Esophagus squamous epithelium (tissue), 5 donors: Measurements from ENCODE around the gene PDP2. TPM values are rescaled to one million over a fixed set of nuclear protein-coding genes. Genes with fewer than 3 reads are reported as not detected.

ENCODE experiments used
- DNase-seq: peaks from one replicate; lab custom pipeline; 2025; lab: John Stamatoyannopoulos, UW
- H3K27ac ChIP-seq, 4 donors: fragments of 200-600 bp; sonication (generic); one replicate each; pipeline ENCODE4 v1.5.1; 2016 to 2019; ENCODE audit warnings: mild to moderate bottlenecking in 1 of 4
- H3K27me3 ChIP-seq, 4 donors: fragments of 200-600 bp; sonication (generic); 1 replicate in 3 of 4; 2 replicates in 1 of 4; pipeline versions ENCODE4 v1.5.1 to v1.6.0; 2017 to 2021; ENCODE audit warnings: antibody characterized with exemption in 1 of 4
- H3K36me3 ChIP-seq, 3 donors: fragments of 200-600 bp; sonication (generic); one replicate each; pipeline ENCODE4 v1.5.1; 2016 to 2019
- H3K4me1 ChIP-seq, 3 donors: fragments of 200-600 bp; sonication (generic); one replicate each; pipeline ENCODE4 v1.5.1; 2017 to 2019
- H3K4me3 ChIP-seq, 4 donors: fragments of 200-600 bp; sonication (generic); 1 replicate in 3 of 4; 2 replicates in 1 of 4; pipeline ENCODE4 v1.5.1; 2016 to 2019; ENCODE audit warnings: mild to moderate bottlenecking in 2 of 4, moderate library complexity in 1 of 4
- H3K9me3 ChIP-seq, 3 donors: fragments of 200-600 bp; sonication (generic); one replicate each; pipeline ENCODE4 v1.5.1; 2016 to 2019
- POLR2A ChIP-seq, 4 donors: fragments of 450-650 bp; IDR thresholded peaks; one replicate each; pipeline ENCODE4 v1.6.1; 2017; ENCODE audit warnings: antibody characterized with exemption in 4 of 4, mild to moderate bottlenecking in 4 of 4, moderate library complexity in 3 of 4
- WGBS, 2 donors: methylation state at CpG; one replicate each; pipeline ENCODE4 v1.1.5; 2018; 5-methylcytosine and 5-hydroxymethylcytosine counted together
- intact Hi-C: fragments of 100-400 bp; cut with DNase I; formaldehyde crosslinking; loops from one replicate; pipeline ENCODE4 v1.15.0; 2022
- total RNA-seq, 4 donors: library from RNA; depleted of rRNA; stranded (reverse); fragments of >200 nt; gene quantifications; one replicate each; pipeline ENCODE4 v1.1.0, GENCODE V29; 2016
- TF ChIP-seq, protein P1 (sequence below), 6 experiments: fragments of 450-650 bp in 4 of 6; fragments of 200-600 bp in 2 of 6; sonication (generic) in 2 of 6; IDR thresholded peaks; one replicate each; pipeline ENCODE4 v1.5.1; 2016 to 2019; ENCODE audit warnings: antibody characterized with exemption in 6 of 6, mild to moderate bottlenecking in 4 of 6, moderate library complexity in 4 of 6
- donor health status: DM: yes; HTN: yes; CAD: no.

The PDP2 gene
- total RNA-seq, 4 donors from 2014 or later, result 4.1 to 12.9 (median 9.4) TPM

DNA sequence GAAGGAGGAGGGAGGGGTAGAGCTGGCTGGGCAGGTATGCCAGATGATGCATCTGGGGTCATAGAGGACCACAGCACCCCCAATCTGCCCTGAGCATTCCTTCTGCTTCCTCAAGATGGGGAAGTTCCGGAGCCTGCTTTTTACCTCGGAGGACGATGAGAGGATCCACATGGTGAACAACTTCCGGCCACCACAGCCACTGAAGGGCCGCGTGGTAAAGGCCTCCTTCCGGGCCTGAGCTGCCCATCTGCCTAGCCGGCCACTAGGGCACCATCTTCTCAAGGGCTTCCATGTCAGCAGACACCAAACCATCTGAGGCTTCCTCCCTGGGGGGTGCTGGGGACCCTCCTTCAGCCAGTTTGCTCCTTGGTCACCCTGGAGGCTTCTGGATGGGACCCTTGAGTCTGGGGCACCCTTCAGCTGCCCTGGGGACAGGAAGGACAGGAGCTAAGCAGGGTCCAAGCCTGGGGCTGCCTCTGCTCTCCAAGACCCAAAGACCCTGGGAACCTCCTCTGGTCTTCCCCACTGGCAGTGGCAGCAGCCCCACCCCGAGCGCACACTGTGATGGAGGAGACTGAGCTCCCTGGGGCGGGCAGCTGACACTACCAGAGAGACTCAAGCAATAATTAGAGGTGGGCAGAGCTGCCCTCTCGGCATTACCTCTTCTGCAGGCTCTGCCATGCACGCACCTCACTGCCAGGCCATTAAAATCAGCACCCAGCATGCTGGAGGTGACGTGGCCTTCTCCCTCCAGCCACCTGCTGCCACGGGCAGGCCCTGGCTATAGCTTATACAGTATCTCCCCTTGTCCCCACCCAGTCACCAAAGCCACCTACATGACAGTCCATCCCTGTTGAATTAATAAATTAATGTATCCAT lies 26.8 kb upstream of the PDP2 start:
- 82 to 83% methylated on average over 7 to 11 of the region's 15 CpGs for WGBS, 2 donors
- Histone ChIP-seq H3K27ac (no peak overlapping the region), H3K36me3 (no peaks in the 10 kb centered on the region), H3K9me3 (no peaks in the 10 kb centered on the region), H3K4me3 (no peak overlapping the region), H3K27me3 (peaks cover 0 to 7% (median 0%) of the 10 kb centered on the region in 4 donors), H3K4me1 (no peaks in the 10 kb centered on the region)
- intact Hi-C loops, result no loop called here
- TF ChIP-seq, protein P1, sequence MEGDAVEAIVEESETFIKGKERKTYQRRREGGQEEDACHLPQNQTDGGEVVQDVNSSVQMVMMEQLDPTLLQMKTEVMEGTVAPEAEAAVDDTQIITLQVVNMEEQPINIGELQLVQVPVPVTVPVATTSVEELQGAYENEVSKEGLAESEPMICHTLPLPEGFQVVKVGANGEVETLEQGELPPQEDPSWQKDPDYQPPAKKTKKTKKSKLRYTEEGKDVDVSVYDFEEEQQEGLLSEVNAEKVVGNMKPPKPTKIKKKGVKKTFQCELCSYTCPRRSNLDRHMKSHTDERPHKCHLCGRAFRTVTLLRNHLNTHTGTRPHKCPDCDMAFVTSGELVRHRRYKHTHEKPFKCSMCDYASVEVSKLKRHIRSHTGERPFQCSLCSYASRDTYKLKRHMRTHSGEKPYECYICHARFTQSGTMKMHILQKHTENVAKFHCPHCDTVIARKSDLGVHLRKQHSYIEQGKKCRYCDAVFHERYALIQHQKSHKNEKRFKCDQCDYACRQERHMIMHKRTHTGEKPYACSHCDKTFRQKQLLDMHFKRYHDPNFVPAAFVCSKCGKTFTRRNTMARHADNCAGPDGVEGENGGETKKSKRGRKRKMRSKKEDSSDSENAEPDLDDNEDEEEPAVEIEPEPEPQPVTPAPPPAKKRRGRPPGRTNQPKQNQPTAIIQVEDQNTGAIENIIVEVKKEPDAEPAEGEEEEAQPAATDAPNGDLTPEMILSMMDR (IDR thresholded peaks at IDR 0.05), result no peak
- TF ChIP-seq POLR2A (IDR thresholded peaks at IDR 0.05), result no peak
- DNase-seq, result no peak

DNA sequence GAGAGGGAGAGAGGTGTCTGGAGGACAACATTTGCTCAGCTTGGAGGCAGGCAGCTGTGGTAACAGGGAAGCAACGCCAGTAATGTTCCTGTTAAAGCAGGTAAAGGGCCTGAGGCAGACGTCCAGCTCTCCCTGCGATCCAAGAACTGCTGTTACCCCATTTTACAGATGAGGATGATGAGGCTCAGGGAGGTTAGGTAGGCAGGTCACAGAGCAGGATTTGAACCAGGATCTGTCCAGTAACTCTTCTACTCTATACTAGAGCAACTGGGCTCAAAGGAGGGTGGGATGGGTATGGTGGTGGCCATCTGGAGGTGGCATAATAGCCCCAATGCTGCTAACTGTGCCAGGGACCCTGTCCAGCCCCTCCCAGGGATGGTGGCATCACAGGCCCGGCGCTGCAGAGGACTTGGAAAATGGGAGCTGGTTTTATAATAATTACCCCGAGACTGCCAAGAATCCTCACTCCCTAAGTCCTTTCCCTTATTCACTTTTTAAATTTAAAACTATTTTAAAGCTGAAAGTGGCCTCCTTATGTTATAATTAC lies 24.1 kb upstream of the PDP2 start:
- H3K4me3 ChIP-seq, result no peak overlapping the region
- H3K36me3 ChIP-seq, result no peaks in the 10 kb centered on the region
- H3K27me3 ChIP-seq, result no peaks in the 10 kb centered on the region
- peaks cover 0 to 6% (median 4%) of the 10 kb centered on the region in 3 donors for H3K4me1 ChIP-seq
- no peaks in the 10 kb centered on the region for H3K9me3 ChIP-seq
- H3K27ac ChIP-seq, result no peak overlapping the region
- TF ChIP-seq POLR2A (IDR thresholded peaks at IDR 0.05), result no peak
- TF ChIP-seq, protein P1 (IDR thresholded peaks at IDR 0.05), result no peak
- intact Hi-C loops, result no loop called here
- no peak for DNase-seq
- 80 to 83% methylated on average over 6 of the region's 6 CpGs for WGBS, 2 donors

DNA sequence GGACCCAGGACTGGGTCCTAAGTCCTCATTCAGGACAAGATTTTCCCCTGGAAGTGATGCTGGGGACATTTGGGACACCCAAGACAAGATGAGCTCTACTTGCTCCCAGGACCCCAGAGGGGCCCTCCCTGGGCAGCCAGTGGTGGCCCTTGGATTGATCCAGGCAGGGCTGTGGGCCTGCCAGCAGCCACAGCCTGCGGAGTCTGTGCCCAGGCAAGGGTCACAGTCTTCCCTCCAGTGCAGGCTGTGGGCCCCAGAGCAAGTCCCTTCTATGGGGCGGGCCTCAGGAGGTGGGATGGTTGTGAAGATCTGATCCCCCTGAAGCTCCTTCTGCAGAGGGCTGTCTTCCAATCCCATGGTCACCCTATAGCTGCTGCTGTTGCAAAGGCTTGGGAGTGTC lies 23.5 kb upstream of the PDP2 start:
- peaks cover 0 to 6% (median 4%) of the 10 kb centered on the region in 3 donors for H3K4me1 ChIP-seq
- intact Hi-C loops, result no loop called here
- no peak overlapping the region for H3K4me3 ChIP-seq
- TF ChIP-seq POLR2A (IDR thresholded peaks at IDR 0.05), result no peak
- TF ChIP-seq, protein P1 (IDR thresholded peaks at IDR 0.05), result no peak
- WGBS, 2 donors, result no CpG with 5 or more reads among the region's 2 CpGs
- no peak overlapping the region for H3K27ac ChIP-seq
- no peaks in the 10 kb centered on the region for H3K9me3 ChIP-seq
- H3K27me3 ChIP-seq, result no peaks in the 10 kb centered on the region
- no peak for DNase-seq
- no peaks in the 10 kb centered on the region for H3K36me3 ChIP-seq

DNA sequence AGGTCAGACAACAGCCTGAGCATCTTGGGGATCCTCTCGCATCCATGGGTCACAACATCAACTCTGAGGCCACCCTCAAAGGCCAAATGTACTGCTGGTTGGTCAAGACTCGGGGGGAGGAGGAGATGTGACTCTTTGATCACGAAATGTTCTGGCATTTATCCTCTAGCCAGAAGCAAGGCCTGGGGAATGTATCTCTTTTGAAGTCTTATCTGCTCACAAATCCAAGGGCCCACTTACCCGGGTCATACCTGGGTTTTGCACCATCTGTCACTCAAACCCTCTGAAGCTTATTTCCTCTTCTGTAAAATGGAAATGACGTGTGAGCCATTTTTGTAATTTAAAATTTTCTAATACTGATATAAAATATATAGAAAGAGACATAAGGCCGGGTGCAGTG lies 22.9 kb upstream of the PDP2 start:
- WGBS, 2 donors, result 69 to 88% methylated on average over 6 of the region's 6 CpGs
- TF ChIP-seq POLR2A (IDR thresholded peaks at IDR 0.05), result no peak
- TF ChIP-seq, protein P1 (IDR thresholded peaks at IDR 0.05), result no peak
- intact Hi-C loops, result no loop called here
- Histone ChIP-seq H3K36me3 (no peaks in the 10 kb centered on the region), H3K4me3 (no peak overlapping the region), H3K9me3 (no peaks in the 10 kb centered on the region), H3K4me1 (peaks cover 0 to 6% (median 4%) of the 10 kb centered on the region in 3 donors), H3K27me3 (no peaks in the 10 kb centered on the region), H3K27ac (no peak overlapping the region)
- no peak for DNase-seq

DNA sequence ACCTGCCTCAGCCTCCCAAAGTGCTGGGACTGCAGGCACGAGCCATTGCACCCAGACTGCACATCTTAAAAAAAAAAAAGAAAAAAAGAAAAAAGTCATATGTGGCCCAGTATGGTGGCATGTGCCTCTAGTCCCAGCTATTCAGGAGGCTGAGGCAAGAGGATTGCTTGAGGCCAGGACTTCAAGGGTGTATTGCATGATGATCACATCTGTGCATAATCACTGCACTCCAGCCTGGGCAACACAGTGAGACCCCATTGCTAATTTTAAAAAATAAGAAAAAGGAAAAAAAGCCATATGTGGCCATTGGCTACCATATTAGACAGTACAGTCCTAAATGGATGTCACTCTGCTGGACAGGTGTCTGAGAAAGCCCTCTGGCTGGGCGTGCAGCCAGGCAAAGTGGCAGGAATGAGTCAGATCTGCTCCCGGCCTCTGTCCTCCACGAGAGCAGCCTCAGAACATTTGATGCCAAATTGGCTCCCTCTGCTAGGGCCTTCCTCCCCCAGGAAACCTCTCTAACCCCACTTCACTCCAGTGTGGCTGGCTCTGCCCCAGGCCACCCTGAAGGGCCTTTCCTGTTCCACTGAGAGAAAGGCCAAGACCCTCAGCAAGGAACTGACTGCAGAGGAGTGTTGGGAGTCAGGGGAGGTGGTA lies 21.4 kb upstream of the PDP2 start:
- Histone ChIP-seq H3K4me1 (peaks cover 0 to 6% (median 4%) of the 10 kb centered on the region in 3 donors), H3K36me3 (no peaks in the 10 kb centered on the region), H3K9me3 (no peaks in the 10 kb centered on the region), H3K27ac (no peak overlapping the region), H3K27me3 (no peaks in the 10 kb centered on the region), H3K4me3 (no peak overlapping the region)
- intact Hi-C loops, result no loop called here
- 23 to 25% methylated on average over 4 of the region's 4 CpGs for WGBS, 2 donors
- no peak for DNase-seq
- TF ChIP-seq, protein P1 (IDR thresholded peaks at IDR 0.05), result no peak
- no peak for TF ChIP-seq POLR2A (IDR thresholded peaks at IDR 0.05)
